ENCODE data around the gene KCNK10. TPM values are rescaled to one million over a fixed set of nuclear protein-coding genes. Genes with fewer than 3 reads are reported as not detected.

KCNK10 gene
- total RNA-seq, 1 experiment from 2014 or later = not detected

GRCh38 chr14:88324491-88324890 is 1.4 kb upstream of the KCNK10 start:
- Histone ChIP-seq H3K36me3 (no peaks in the 10 kb centered on the region), H3K9me3 (no peaks in the 10 kb centered on the region), H3K4me3 (no peak overlapping the region), H3K27me3 (peaks cover 30% of the 10 kb centered on the region)
- DNase-seq = no peak

- DNase-seq = peak; percentile 38
- H3K4me3 ChIP-seq = no peak overlapping the region
- peaks cover 27% of the 10 kb centered on the region for H3K27me3 ChIP-seq
- no peaks in the 10 kb centered on the region for H3K36me3 ChIP-seq
- H3K9me3 ChIP-seq = no peaks in the 10 kb centered on the region
Measured at GRCh38 chr14:88323523-88324199, 592 bp upstream of the KCNK10 start.

GRCh38 chr14:88322504-88323085 is 474 bp downstream of the KCNK10 start:
- DNase-seq = no peak
- Histone ChIP-seq H3K4me3 (no peak overlapping the region), H3K9me3 (no peaks in the 10 kb centered on the region), H3K27me3 (peaks cover 27% of the 10 kb centered on the region), H3K36me3 (no peaks in the 10 kb centered on the region)

GRCh38 chr14:88321692-88322503 is 1.2 kb downstream of the KCNK10 start:
- peaks cover 27% of the 10 kb centered on the region for H3K27me3 ChIP-seq
- no peaks in the 10 kb centered on the region for H3K9me3 ChIP-seq
- no peak for DNase-seq
- no peak overlapping the region for H3K4me3 ChIP-seq
- no peaks in the 10 kb centered on the region for H3K36me3 ChIP-seq

GRCh38 chr14:88318406-88318805 is 4.7 kb downstream of the KCNK10 start:
- no peak for DNase-seq
- H3K9me3 ChIP-seq = no peaks in the 10 kb centered on the region
- H3K4me3 ChIP-seq = no peak overlapping the region
- H3K36me3 ChIP-seq = no peaks in the 10 kb centered on the region
- peaks cover 8% of the 10 kb centered on the region for H3K27me3 ChIP-seq

GRCh38 chr14:88316521-88316920 is 6.5 kb downstream of the KCNK10 start:
- H3K27me3 ChIP-seq = no peaks in the 10 kb centered on the region; the same call in none of the 2 replicates
- H3K36me3 ChIP-seq = no peaks in the 10 kb centered on the region
- DNase-seq = no peak
- no peaks in the 10 kb centered on the region for H3K9me3 ChIP-seq
- H3K4me3 ChIP-seq = no peak overlapping the region

DNA sequence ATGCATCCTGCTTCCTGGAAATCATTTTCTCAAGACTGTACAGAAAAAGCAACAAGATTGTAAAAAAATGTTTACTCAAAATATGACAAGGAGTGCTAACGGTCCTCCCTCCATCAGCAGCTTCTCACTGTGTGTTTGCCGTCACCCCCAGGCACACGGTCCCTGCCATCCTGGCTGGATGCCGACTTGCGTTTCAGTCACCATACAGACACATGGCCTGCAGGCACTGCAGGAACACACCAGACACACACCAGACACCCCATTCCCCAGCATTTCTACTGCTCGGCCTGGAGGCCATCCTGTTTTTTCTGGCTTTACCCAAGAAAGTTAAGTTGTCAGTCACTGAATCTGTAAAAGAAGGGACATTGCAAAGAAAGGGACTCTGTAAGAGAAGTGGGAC is 10.8 kb downstream of the KCNK10 start:
- no peak for DNase-seq
- Histone ChIP-seq H3K4me3 (no peak overlapping the region), H3K27me3 (no peaks in the 10 kb centered on the region), H3K9me3 (no peaks in the 10 kb centered on the region), H3K36me3 (no peaks in the 10 kb centered on the region)

DNA sequence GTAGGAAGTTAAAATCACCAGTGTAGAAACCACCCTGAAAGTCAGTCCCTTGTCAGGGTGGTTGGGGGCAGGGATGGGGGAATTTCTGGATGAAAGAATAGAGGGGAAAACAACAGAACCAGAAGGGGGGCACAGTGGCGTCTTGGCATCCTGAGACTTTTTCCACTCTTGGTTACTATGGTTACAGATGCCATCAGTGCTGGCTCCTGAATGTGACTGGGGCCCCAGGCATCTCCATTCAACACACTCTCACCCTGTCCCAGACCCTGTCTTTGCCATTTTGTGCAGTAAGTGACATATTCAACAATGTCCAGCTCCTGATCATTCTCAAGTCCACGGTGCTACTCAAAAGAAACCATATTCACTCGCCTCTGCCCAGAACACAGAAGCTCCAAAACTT is 11.3 kb downstream of the KCNK10 start:
- no peak overlapping the region for H3K4me3 ChIP-seq
- no peaks in the 10 kb centered on the region for H3K9me3 ChIP-seq

DNA sequence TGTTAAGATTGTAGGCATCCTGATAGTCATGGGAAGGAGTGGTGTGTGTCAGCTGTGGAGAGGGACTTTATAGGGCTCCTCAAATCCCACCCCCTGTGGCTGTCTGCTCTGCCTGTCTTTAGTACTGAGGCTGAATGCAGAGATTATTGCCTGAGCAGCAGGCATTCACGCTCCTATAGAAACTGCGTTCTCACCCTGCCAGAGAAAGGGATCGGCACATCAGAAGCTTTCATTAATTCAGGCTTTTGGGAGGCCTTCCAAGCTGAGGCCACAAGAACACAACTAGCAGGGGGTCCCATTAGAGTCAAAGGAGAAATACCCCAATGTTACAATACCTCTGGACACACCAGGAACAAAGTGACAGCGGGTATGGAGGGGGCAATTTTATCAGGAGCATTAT is 12.6 kb downstream of the KCNK10 start:
- Histone ChIP-seq H3K36me3 (no peaks in the 10 kb centered on the region), H3K9me3 (no peaks in the 10 kb centered on the region), H3K4me3 (no peak overlapping the region), H3K27me3 (no peaks in the 10 kb centered on the region)
- DNase-seq = no peak

More for the DNA sequence above, 11.3 kb downstream of the KCNK10 start:
- no peaks in the 10 kb centered on the region for H3K36me3 ChIP-seq
- DNase-seq = no peak
- no peaks in the 10 kb centered on the region for H3K27me3 ChIP-seq

GRCh38 chr14:88310021-88310420 is 13.0 kb downstream of the KCNK10 start:
- H3K27me3 ChIP-seq = no peaks in the 10 kb centered on the region
- no peak overlapping the region for H3K4me3 ChIP-seq
- H3K9me3 ChIP-seq = no peaks in the 10 kb centered on the region
- DNase-seq = no peak
- no peaks in the 10 kb centered on the region for H3K36me3 ChIP-seq

GRCh38 chr14:88305528-88306322 is 17.3 kb downstream of the KCNK10 start:
- Histone ChIP-seq H3K36me3 (no peaks in the 10 kb centered on the region), H3K27me3 (no peaks in the 10 kb centered on the region), H3K4me3 (no peak overlapping the region), H3K9me3 (no peaks in the 10 kb centered on the region)
- no peak for DNase-seq

DNA sequence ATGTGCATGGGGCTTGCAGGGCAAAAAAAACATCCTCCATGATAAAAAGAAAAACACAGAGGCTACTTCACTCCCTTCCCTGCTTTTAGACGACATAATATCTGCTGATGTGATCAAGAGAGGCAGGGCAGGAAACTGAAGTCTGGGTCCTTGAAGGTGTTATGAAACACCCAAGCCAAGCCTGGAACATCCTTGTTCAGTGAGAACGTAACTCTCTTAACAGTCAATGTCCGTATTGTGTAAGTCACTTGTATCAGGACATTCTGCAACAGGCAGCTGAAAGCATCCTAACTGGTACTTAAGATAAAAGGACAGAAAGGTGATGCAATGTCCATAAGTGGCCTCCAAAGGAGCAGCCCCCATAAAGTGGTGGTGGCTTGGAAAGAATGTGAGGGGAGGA is 20.0 kb downstream of the KCNK10 start:
- H3K36me3 ChIP-seq = no peaks in the 10 kb centered on the region
- H3K27me3 ChIP-seq = no peaks in the 10 kb centered on the region
- H3K9me3 ChIP-seq = no peaks in the 10 kb centered on the region
- DNase-seq = no peak
- H3K4me3 ChIP-seq = no peak overlapping the region

- H3K36me3 ChIP-seq = no peaks in the 10 kb centered on the region
- no peak for DNase-seq
- H3K4me3 ChIP-seq = no peak overlapping the region
- H3K9me3 ChIP-seq = no peaks in the 10 kb centered on the region
- no peaks in the 10 kb centered on the region for H3K27me3 ChIP-seq
Measured at GRCh38 chr14:88301381-88301780, 21.7 kb downstream of the KCNK10 start.

GRCh38 chr14:88300817-88301216 is 22.3 kb downstream of the KCNK10 start:
- Histone ChIP-seq H3K4me3 (no peak overlapping the region), H3K36me3 (no peaks in the 10 kb centered on the region), H3K27me3 (no peaks in the 10 kb centered on the region), H3K9me3 (no peaks in the 10 kb centered on the region)
- DNase-seq = no peak

GRCh38 chr14:88299865-88300530 is 23.1 kb downstream of the KCNK10 start:
- H3K9me3 ChIP-seq = no peaks in the 10 kb centered on the region
- H3K4me3 ChIP-seq = no peak overlapping the region
- no peaks in the 10 kb centered on the region for H3K36me3 ChIP-seq
- H3K27me3 ChIP-seq = no peaks in the 10 kb centered on the region
- no peak for DNase-seq

DNA sequence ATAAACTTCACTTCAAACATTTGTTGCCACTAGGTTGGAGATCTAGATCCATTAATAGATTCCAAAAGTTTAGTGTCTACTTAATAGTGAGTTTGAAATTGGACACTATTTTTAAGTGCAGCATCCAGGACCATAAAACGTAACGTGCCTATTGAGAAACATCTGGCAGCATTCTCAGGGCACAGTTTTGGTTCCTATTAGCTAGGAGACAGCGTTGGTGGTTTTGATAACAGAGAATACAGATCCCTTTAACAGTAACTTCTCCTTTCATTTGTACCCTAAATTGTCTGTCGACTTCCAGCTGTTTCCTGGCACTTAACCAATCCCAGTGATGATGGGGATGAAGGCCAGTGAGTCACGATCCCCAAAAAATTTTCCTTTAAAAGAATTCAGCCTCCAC is 25.8 kb downstream of the KCNK10 start:
- no peak overlapping the region for H3K4me3 ChIP-seq
- H3K27me3 ChIP-seq = no peaks in the 10 kb centered on the region

More for the DNA sequence above, 25.8 kb downstream of the KCNK10 start:
- no peak for DNase-seq
- Histone ChIP-seq H3K9me3 (no peaks in the 10 kb centered on the region), H3K36me3 (no peaks in the 10 kb centered on the region)

Measured in MG63 (cell line).